NOMO-1 treated with DMSO at 0.1 percent for 48 hours (cell line): ENCODE measurements around the gene IGF1R.

Experiments used
- DNase-seq: peaks from one replicate; lab custom pipeline; 2025; ENCODE audit not compliant: unreplicated experiment; lab: John Stamatoyannopoulos, UW

Gene IGF1R

GRCh38 chr15:98817745-98818144 lies 169.4 kb downstream of the IGF1R start:
- DNase-seq, result no peak

- peak; percentile 34 for DNase-seq
Measured at GRCh38 chr15:98823012-98823458, 174.7 kb downstream of the IGF1R start.

GRCh38 chr15:98823616-98824015 lies 175.3 kb downstream of the IGF1R start:
- DNase-seq, result no peak

- DNase-seq, result no peak
Measured at GRCh38 chr15:98824595-98824994, 176.3 kb downstream of the IGF1R start.

DNA sequence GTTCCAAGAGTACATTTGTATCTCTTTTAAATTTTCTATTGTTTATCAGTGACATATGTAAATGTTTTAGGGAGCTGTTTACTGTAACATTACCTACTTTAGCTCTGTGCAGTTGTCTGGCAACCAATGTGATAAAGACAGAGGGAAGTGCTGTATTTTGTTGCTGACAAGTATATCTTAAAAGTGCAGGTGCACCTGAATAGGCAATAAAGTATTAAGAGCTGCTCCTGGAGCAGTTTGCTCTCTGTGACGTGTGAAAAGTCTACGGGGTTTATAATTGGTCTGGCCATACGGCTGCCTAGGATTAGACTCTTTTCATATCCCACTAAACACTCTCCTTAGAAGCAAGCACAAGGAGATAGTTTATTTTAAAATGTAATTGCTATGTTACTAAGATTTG lies 178.3 kb downstream of the IGF1R start:
- DNase-seq, result no peak

- no peak for DNase-seq
Measured at GRCh38 chr15:98827217-98827616, 178.9 kb downstream of the IGF1R start.

DNA sequence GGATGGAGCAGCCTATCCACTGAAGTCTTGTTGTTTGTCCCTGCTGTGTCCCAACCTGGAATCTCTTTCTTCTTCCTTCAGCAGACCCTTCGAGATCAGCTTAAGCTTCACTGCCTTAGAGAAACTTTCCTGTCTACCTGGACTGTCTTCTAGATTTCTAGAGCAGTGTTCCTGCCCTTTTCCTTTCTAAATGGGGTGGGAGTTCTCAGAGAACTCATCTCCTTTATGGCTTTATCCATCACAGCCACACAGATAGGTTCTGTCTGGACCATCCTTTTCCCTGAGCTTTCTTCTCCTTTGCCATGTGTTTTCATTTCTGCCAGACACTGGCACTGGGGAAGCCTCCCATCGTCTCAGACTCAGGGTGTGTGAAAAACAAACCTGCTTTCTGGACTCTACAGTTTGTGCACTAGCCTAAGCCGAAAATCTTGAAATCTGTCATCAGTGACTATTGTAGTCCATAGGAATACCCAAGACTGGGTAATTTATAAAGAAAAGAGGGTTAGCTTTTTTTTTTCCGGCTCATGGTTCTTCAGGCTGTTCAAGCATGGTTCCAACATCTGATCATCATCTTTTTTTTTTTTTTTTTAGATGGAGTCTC lies 181.8 kb downstream of the IGF1R start:
- DNase-seq, result no peak

GRCh38 chr15:98834976-98835375 lies 186.6 kb downstream of the IGF1R start:
- DNase-seq, result no peak

DNA sequence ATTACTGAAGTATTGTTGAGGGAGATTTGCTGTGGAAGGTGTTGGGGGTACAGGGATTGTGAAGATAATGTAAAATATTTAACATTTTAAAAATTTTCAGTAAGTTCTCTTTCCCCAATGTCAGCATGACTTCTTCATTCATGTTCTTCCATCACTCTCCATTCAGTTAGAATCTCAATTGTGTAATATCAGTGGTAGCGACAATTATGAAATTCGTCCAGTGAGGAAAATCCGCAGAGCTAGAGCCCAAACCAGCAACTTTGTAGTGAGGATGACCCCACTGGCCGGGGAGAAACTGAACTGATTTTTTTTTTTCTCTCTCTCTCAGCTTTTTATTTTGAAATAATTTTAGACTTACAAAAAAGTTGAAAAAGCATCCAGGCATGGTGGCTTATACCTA lies 187.5 kb downstream of the IGF1R start:
- peak; percentile 31 for DNase-seq

- DNase-seq, result no peak
Measured at GRCh38 chr15:98838387-98839259, 190.3 kb downstream of the IGF1R start.

DNA sequence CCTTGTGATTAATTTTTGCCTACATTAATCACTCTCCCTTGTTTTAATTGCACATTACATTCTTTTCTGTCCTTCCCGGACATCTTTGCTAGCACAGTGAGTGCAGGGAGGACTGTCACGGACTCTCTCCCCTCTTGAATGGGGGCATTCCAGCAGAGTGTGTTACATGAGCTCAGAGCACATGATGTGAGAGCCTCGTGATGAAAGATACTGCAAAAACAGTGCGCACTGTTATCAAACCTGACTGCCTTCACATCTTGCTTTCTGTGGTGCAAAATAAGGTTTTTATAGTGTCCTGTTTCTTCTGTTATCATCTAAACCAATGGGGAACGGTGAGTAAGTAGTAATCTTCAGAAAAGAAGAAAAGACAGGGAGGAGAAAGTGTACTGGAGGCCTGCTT lies 191.7 kb downstream of the IGF1R start:
- DNase-seq, result no peak

GRCh38 chr15:98841419-98841970 lies 193.2 kb downstream of the IGF1R start:
- no peak for DNase-seq

GRCh38 chr15:98842192-98842972 lies 194.0 kb downstream of the IGF1R start:
- no peak for DNase-seq

DNA sequence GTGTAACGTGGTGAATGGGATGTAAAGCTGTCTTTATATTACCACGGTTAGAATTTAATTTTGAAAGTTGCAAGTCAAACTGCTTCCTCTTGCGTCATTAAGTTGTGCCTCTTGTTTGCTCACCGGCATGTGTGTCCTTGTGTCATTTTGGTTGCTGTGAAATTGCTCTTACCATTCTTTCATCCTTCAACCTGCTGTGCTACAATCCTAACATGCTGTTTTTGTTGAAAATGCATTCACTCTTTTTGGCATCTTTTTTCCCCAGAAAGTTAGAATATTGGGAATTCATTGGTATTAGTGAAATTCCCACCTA lies 194.6 kb downstream of the IGF1R start:
- DNase-seq, result peak; percentile 23

- DNase-seq, result no peak
Measured at GRCh38 chr15:98843844-98844243, 195.5 kb downstream of the IGF1R start.

- no peak for DNase-seq
Measured at GRCh38 chr15:98844261-98844660, 195.9 kb downstream of the IGF1R start.

DNA sequence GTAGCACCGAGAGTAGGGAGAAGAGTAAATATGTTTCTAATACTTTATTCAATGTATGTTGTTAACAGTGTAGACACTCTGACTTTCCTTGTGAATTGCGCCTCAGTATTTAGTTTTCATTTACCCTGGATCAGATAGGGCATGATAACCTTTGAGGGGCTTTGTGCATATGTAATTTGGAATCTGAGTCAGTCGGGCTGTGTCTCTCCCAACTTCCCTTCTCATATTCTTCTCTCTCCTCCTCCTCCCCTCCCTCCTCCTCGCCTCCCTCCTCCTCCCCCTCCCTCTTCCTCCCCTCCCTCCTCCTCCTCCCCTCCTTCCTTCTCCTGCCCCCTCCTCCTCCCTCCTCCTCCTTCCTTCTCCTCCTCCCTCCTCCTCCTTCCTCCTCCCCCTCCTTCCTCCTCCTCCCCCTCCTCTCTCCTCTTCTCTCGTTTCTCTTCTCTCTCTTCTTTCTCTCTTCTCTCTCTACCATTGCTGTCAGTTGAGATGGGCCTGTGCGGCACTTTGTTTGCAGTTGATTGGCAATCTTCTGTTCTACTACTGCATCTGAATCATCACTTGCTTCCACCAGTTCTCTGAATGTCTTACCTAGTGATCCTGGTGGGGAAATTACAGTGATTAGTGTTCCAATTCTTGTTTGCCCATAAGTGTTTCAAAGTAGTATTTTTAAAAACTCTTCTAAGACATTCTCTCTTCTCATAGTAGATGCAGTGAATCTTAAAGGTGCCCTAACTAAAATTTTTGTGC lies 197.0 kb downstream of the IGF1R start:
- DNase-seq, result no peak

DNA sequence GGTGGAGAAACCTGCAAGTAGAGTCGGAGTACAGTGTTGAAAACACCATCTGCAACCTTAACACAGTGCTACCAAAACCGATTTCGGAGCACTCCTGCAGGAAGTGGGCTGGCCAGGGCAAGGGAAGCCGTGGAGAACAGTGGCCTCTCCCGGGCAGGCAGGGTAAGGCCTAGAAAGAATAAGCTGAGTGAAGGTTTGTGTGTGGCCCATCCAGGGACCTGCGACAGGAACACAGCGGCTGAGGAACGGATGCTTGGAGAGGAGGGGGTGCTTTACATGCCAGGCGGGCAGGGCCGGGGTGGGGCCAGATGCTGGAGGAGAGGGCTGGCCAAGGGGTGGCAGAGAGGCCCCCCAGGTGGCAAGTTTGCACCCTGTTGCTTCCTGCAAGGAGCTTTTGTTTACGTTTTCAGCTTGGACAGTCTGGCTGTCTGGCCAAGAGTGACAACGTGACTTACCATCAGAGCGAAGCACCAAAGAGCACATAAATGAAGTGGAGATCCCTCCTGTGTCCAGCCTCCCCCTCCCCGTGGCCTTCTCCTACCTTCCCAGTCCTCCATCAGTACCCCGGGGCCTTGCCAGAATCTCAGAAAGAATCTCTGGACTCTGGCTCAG lies 202.7 kb downstream of the IGF1R start:
- DNase-seq, result peak; percentile 71

- peak; percentile 91 for DNase-seq
Measured at GRCh38 chr15:98853161-98853560, 204.8 kb downstream of the IGF1R start.

DNA sequence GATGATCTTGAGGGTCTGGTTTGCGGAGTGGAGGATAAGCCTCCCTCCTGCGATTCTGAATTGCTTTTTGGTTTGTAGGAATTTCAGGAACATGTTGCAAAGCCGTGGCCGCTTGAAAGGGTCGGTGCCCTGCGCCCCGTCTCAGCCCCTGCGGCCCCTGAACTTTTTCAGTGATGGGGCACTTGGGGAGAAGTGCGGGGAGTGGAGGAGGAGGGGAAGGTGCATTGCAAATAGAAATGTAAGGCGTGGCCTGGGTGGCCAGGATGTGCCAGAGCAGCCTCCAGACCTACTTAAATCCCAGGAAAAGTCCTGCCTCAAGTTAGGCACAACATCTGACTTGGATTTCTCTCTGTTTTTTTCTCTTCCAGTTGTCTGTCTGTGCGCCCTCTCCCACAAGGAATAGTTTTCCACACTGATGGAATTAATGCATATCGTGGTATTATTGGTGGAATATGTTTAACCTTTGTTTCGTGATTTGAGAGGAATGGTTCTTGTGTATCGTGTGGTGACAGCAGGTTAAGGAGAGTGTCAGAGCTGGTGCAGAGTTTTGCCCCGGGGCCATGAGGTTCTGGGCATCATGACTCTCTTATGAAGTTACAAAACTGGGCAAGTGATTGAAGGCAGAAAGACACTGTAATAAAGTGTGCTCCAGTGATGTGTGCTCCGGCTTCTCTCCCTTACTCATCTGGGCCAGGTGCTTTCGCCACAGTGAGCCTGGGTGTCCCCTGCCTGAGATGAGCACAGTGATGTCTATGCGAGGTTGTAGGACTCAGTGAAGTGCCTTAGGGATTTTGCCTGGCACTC lies 205.5 kb downstream of the IGF1R start:
- DNase-seq, result no peak
